HL-60/S4 (cell line): ENCODE measurements around the gene BRI3.
"Not testable (repeated sequence)": the region's sequence is repeated elsewhere in the genome, so short reads cannot be mapped to it uniquely, and the experiment has no call there.

Experiments used
- in situ Hi-C: fragments of 300-500 bp; cut with MboI; formaldehyde crosslinking; loops from 2 replicates; pipeline ENCODE4 v1.14.3; 2022; ENCODE audit warnings: low sequenced_read_pairs

The BRI3 gene

DNA sequence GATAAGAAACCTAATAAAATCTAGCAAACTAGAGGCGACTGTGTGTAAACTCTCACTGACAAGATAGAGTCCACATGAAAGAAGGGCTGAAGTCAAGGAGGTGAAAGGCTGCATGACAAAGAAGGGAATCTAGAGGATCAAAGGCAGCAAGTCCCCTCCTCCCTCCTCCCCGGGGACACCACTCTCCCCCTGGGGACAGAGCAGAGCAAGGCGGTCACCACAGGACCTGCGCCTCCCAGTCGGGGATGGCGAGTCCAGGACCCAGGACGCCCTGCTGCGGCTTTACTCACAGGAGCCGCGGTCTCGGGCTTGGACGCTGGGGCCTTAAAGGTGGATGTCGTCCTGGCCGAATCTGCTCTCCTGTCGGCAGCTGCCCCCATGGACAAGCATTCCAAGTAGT lies 22.4 kb downstream of the BRI3 start:
- in situ Hi-C loops: no loop called here

DNA sequence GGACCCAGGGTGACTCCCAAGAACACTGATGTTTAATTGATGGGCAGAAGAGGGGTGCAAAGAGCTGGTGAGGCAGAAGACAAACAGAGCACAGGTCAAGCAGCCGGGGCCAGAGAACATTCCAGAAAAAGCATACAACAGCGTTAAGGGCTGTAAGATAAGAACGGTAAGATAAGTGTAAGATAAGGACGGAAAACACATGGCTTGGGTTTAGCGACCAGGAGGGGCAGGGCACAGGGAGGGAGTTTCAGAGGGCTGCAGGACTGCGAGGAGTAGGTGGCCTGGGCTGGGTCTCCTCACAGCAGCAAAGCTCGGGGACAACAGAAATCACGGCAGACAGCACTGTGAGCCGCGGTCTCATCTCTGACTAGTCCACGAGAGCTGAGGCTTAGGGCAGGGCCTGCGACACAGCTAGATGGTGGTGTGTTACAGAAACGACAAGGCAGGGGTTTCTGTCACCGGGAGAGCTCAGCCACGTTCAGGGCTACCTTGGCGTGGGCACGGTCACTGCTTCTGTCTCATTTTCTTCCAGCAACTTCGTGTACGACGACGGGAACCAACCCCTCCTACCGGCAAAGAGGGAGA lies 24.6 kb downstream of the BRI3 start:
- in situ Hi-C loops: no loop called here

DNA sequence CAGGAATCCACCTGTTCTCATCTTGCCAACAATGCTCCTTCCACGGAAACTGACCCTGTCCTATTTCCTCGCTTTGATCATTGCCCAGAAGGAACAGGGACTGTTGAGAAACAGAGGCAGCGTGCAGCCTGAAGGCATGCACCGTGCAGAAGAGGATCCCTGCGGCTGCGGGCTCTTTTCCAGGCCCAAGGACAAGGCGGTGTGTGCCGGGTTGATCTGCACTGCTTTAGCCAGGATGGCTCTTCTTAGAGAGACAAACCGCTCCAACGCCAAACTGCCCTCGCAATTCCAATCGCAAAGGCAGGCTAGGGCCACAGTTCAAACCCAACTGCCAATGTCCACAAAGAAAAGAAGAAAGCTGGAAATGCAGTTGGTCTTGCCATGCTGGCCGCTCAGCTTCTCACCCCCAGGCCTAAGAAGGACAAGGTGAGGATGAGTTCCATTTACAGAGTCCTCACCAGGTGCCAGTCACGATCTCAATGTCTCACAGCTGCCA lies 26.5 kb downstream of the BRI3 start:
- in situ Hi-C loops: no loop called here

DNA sequence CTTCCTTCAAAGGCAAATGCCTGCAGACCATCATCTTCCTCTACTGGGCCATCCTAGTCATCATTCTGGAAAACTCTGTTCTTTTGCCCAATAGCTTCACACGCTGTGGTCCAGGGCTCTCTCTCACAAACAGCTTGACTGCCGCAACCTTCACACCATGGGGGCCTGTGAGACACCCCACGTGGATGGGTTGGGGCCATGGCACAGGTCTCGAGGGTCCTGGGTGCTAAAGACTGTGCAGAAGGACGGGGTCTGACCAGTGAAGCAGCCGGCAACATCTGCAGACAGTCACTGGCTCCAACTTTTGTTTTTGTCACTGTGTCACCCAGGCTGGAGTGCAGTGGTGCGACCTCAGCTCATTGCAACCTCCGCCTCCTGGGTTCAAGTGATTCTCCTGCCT lies 28.1 kb downstream of the BRI3 start:
- in situ Hi-C loops: no loop called here

DNA sequence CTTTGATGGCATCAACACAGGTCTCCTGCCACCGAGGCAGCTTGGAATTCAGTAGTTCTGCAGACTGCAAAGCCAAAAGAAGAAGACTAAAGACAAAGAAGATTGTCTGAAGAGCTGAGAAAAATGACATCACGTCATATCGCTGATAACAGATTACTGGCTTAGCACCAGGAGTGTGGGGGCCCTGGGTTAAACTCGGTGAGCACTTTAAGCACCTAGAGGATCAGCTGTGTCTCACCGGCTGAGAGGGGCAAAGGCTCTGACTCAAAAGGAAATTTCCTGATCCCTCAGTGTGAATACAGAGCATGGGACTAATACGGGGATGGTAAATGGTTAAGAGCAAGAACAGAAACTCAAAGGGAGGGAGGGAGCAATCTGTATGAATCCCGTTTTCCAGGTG lies 30.7 kb downstream of the BRI3 start:
- in situ Hi-C loops: no loop called here

DNA sequence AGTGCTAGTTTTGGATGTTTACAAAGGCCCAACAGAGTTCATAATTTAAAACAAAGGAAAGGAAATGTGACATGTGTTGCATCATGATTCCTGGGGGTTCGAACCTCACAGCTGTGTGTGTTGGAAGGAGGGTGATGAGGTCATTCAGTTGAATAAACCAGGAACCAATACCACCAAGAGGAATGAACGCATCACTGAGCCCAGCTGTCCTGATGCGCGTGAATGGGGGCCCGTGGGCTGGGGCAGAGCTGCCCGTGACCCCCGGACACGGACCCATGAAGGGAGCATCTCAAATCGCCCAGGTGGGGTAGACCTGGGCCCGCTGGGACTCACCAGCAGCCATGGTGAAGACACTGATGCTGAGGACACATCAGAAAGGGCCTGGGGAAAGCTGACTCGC lies 33.0 kb downstream of the BRI3 start:
- in situ Hi-C loops: no loop called here

DNA sequence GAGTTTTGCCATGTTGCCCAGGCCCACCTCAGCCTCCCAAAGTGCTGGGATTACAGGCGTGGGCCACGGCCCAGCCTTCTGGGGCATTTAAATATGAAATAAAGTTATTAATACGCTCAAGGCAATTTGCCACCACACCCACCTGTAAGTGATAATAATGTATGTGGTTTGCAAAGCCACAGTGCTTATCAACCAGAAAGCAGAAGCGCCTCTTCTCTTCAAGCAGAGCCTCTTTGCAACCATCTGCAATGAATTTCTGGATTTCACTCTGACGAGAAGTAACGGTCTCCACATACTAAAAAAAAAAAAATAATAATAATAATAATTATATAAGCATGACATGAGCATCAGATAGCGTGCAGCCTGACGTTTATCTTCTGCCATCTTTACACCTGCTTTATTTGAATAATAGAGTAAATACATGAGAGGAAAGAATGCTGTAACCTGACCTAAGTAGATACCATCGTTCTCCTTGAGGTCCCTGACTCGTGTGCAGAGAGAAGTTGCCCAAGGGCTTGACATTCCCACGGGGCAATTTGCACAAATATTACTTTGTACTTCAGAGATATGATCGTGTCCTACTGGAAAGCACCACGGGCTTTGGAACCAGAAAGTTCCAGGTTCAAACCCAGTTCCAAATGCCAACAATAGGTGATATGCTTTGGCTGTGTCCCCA lies 34.0 kb downstream of the BRI3 start:
- in situ Hi-C loops: no loop called here

DNA sequence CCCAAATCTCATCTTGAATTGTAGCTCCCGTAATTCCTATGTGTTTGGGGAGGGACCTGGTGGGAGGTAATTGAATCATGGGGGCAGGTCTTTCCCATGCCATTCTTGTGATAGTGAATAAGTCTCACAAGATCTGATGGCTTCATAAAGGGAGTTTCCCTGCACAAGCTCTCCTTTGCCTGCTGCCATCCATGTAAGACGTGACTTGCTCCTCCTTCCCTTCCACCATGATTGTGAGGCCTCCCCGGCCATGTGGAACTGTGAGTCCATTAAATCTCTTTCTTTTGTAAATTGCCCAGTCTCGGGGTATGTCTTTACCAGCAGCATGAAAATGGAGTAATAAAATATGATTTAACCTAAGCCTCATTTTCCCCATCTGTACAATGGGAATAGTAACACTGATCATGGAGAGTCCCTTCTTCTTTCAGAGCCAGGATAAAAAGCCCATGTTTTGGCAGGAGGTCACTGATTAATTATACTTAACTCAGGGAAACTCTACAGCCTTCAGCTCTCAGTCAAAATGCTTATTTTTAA lies 34.6 kb downstream of the BRI3 start:
- in situ Hi-C loops: not testable (repeated sequence)

DNA sequence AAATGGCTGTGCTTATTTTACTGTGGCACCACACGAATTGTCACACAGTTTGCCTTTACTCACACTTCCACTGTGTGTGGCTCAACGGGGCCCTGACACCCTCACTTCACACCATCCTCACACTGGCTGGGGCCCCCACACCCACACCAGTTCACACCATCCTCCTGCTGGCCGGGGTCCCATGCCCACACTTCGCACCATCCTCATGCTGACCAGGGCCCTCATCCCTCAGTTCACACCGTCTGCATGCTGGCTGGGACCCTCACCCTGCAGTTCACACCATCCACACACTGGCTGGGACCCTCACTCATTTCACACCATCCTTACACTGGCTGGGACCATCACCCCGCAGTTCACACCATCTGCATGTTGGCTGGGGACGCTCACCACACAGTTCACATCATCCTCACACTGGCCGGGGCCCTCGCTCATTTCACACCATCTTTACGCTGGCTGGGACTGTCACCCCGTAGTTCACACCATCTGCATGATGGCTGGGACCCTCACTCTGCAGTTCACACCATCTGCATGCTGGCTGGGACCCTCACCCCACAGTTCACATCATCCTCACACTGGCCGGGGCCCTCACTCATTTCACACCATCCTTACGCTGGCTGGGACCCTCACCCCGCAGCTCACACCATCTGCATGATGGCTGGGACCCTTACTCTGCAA lies 36.0 kb downstream of the BRI3 start:
- in situ Hi-C loops: no loop called here

DNA sequence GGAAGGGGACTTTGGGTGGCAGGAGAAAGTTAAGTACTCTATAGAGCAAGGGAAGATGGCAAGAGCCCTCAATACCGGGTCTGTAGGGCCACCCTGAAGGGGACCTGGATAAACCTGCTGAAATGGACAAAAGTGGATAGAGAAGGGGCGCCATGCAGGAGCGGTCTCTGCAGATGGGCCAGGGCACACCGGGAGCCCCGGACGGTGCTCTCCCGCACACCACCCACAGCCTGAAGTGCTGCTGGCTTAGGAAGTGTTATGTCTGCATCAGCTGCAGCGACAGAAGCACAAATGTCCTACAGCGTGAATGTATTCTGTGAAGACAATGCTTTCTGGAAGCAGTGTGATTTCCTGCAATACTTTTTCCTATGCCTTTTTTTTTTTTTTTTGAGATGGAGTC lies 37.7 kb downstream of the BRI3 start:
- in situ Hi-C loops: no loop called here

DNA sequence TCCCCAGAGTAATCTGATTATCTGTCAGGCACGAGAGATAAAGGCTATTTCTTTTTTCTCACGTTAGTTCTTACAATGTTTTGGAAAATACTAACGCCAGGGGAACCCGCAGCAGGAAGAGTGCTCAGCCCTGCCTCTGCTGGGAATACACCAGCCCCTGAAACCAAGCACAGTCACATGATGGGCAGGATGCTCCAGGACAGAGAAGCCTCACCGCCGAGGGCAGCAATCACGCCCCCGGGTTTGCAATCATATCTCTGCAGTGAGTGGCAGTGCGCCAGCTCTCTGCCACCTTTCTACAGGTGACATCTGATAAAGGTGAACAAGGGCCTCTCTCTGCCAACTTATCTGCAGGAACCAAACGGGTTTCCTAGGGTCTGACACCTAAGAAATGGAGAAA lies 39.8 kb downstream of the BRI3 start:
- in situ Hi-C loops: no loop called here

DNA sequence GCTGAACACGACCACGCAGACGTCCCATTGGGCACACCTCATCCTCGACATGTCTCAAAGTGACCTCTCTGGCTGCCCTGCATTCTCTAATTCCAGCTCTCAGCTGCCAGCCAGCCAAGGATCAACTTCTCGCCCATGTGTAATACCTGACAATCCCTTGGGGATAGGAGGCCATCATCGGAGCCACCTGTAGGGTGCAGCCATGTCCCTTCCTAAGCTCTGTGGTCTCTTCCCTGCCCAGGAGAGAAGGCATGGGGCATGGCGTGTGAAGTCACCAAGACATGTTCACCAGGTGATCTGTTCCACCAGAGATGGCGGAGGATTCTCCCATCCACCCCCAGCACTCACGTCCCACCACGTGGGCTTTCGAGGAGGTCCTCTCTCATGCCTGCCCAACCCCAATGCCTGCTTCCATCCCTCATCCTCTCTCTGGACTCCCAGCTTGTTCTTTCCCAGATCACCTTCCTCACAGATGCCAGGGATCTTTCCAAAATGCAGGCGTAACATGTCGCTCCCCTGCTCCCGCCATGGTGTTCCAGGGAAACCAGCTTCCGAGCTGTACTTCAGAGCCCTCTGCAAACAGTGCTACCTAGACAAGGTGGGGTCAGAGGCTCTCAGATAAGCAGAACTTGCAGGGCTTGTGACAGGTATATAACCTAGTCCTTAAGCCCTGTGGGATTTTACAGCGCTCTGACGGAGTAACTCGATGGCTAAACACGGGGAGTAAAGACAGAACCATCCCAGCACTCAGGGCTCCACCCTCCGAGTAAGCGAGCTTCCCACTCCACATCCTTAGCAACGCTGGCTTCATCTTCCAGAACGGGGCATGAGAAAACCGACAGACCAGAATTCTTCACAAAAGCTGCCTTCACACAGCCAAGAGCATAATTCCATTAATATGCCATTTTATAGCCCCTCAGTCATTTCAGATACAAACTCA lies 41.1 kb downstream of the BRI3 start:
- in situ Hi-C loops: no loop called here

DNA sequence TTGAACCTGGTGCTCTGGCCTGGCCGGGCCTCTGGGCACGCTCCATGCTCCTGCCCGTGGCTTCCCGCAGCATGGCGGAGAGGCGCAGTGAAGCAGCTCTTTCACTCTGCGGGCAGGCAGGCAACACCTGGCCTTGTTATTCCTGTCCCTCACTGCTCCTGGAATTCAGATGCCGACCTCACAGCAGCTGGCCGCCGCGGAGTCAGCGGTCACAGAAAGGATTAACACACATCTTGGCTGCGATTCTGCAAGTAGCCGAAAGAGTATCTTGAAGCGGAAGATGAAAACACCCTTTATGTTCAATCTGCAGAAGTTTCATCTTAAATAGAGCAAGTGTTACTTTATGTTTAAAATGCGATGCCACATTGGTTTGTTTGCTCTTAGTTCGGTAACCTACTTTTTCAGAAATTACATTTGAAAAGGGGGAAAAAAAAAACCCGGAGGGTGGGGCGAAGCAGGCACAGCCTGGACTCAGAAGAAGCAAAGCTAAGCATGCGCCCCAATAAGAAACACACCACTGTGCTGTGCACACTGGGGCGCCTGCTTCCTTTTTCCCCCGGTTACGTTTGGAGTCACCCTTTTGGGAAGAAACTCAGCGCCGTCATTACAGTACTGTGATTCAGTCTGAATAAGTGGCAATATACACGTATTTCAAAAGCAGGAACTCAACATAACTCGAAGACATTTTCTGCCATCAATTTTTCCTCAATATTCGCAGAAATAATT lies 42.3 kb downstream of the BRI3 start:
- in situ Hi-C loops: no loop called here

DNA sequence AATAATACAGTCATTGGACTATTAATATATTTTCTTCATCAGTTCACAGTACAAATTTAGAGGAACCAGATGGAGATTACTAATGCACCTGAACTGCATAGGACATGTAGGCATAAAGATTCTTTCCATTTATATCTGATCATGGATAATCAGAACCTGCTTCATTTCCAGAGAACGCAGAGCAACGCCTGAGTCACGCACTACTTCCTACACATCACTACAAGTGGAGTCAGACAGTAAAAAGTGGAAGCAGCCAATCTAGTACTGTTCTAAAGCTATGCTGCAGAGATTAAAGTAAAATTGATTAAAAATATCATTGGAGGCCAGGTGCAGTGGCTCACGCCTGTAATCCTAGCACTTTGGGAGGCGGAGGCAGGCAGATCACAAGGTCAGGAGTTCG lies 43.3 kb downstream of the BRI3 start:
- in situ Hi-C loops: no loop called here

DNA sequence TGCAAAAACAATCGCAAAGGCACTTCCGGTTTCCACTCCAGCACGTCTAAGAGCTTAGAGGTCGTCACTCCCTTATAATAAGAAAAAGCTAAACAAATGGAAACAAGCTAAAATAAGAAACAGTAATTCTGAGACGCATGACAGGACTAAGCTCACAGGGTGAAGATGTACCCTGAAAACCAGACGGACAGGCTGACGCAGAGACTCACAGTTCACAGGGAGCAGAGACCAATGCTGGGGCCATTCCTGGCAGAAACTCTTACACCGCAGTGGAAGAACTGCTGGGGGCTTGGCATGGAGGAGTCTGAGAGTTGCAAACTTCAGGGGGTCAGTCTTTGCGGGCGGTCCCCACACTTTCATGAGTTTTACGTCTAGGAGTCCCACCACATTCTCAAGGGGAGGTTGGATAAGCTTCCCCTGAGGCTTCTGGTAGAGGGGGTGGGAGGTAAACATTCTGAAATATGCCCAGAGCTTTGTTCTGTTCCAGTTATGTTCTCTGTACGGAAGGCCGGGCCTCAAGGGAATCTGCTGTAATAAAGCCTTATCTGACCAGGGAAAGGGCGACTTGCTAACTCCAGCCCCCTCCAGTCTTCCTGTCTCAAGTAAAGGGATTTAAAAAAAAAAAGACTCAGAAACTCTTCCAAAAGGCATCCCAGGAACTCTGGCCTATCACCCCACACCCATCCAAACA lies 47.8 kb downstream of the BRI3 start:
- in situ Hi-C loops: no loop called here

DNA sequence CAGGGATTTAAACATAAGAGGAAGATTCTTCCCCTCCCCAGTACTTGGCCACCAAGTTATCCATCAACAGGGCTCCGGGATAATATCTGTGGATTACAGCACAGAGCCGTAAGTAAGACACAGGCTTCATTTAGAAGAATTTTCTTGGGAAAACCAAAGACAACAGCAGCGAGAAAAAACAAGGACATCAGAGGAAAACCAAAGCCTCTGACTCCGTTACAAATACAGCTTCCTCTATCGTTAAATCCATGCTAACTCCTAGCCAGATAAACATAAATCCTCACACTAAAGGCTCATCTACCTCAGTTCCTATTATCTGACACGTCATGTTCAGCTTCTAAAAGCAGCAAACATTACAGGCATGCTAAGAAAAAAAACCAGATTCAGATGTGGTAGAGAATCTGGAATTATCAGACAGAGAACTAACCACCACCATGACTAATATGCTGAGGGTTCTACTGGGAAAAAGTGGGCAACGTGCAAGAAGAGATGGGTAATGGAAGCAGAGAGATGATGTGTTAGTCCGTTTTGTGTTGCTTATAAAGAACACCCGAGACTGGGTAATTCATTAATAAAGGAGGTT lies 48.4 kb downstream of the BRI3 start:
- in situ Hi-C loops: no loop called here

DNA sequence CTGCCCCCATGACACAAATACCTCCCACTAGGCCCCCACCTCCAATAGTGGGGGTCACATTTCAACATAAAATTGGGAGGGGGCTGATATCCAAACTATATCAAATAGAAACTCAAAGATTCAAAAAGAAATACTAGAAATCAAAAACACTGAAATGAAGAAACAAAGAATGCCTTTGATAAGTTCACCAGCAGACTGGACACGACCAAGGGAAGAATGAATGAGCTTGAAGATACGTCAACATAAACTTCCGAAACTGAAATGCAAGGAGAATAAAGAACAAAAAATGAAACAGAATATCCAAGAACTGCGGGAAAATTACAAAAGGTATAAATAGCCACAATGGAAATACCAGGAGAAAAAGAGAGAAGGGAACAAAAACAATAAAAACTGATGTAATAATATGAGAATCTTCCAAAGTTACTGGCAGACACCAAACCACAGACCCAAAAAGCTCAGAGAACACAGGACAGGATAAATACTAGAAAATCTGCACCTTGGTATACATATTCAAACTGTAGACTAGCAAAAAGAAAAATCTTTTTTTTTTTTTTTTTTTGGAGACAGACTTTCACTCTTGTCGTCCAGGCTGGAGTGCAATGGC lies 49.5 kb downstream of the BRI3 start:
- in situ Hi-C loops: no loop called here

DNA sequence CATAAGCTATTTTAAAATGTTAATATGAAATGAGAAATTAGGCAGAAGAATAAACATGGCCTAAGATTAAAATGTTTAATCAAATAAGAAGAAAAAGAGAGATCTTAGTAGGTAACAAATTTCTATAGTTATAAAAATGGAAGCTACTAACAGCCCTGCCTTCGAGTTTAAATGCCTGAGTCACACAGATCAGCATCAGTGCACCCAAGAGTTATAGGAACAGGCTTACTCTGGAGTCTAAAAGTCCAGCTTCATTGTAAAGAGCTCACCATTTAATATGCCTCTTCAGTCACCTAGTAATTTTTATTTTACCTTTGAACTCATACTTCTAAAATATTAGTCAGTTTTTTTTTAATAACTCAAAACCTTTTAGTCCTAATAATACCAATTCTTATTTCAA lies 52.6 kb downstream of the BRI3 start:
- in situ Hi-C loops: no loop called here

DNA sequence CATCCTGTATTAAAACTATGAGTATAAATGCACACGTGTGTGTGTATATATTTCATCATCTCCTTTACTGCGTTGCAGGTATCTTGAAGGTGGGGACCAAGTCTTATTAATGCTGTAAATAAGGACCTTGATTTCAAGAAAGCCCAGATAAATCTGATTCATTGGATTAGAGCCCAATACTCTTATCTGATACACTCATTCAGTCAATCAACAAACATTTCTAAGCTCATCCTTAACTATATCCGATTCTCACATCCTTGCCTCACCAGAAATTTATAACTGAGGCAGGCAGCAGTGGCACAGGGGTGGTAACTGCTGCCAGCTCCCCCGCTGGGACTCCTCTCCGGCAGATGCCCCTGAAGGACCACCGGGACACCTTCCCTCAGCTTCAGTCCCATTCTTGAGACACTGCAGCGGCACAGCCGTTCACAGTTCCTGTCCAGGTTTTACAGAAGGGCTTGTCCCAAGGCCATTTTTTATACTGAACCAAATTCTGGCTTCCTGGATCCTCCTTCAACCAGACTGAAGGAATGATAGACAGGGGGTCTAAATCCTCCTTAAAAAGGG lies 54.0 kb downstream of the BRI3 start:
- in situ Hi-C loops: no loop called here
